ENCODE measurements around the gene SMYD3.

The SMYD3 gene

GRCh38 chr1:246226041-246226440, 281.0 kb downstream of the SMYD3 start:
- Histone ChIP-seq H3K9me3 (ENCODE audit: control insufficient read depth in 2 of 2, low read length in 2 of 2) (no peaks in the 10 kb centered on the region), H3K4me1 (ENCODE audit: control insufficient read depth in 2 of 2, insufficient read depth in 2 of 2, low read length in 2 of 2) (no peaks in the 10 kb centered on the region), H3K27me3 (ENCODE audit: control insufficient read depth in 2 of 2, insufficient read depth in 2 of 2, low read length in 2 of 2) (no peaks in the 10 kb centered on the region), H3K36me3 (ENCODE audit: control insufficient read depth in 2 of 2, insufficient read depth in 2 of 2, low read length in 2 of 2) (no peaks in the 10 kb centered on the region), H3K9ac (ENCODE audit: low read depth in 1 of 2, low read length in 2 of 2) (no peak overlapping the region), H3K27ac (ENCODE audit: low read depth in 2 of 2, low read length in 2 of 2) (no peak overlapping the region), H3K4me3 (ENCODE audit: low read length in 2 of 2) (no peak overlapping the region)

- Histone ChIP-seq H3K27ac (ENCODE audit: low read depth in 2 of 2, low read length in 2 of 2) (no peak overlapping the region), H3K4me1 (ENCODE audit: control insufficient read depth in 2 of 2, insufficient read depth in 2 of 2, low read length in 2 of 2) (no peaks in the 10 kb centered on the region), H3K36me3 (ENCODE audit: control insufficient read depth in 2 of 2, insufficient read depth in 2 of 2, low read length in 2 of 2) (no peaks in the 10 kb centered on the region), H3K9ac (ENCODE audit: low read depth in 1 of 2, low read length in 2 of 2) (no peak overlapping the region), H3K27me3 (ENCODE audit: control insufficient read depth in 2 of 2, insufficient read depth in 2 of 2, low read length in 2 of 2) (no peaks in the 10 kb centered on the region), H3K9me3 (ENCODE audit: control insufficient read depth in 2 of 2, low read length in 2 of 2) (no peaks in the 10 kb centered on the region), H3K4me3 (ENCODE audit: low read length in 2 of 2) (no peak overlapping the region)
Observed at GRCh38 chr1:246221485-246222255, 285.4 kb downstream of the SMYD3 start.

- no peak overlapping the region for H3K27ac ChIP-seq (ENCODE audit: low read depth in 2 of 2, low read length in 2 of 2)
Observed at GRCh38 chr1:246220495-246221065, 286.5 kb downstream of the SMYD3 start.

GRCh38 chr1:246219508-246220030, 287.5 kb downstream of the SMYD3 start:
- no peaks in the 10 kb centered on the region for H3K4me1 ChIP-seq (ENCODE audit: control insufficient read depth in 2 of 2, insufficient read depth in 2 of 2, low read length in 2 of 2)
- no peak overlapping the region for H3K27ac ChIP-seq (ENCODE audit: low read depth in 2 of 2, low read length in 2 of 2)
- no peak overlapping the region for H3K9ac ChIP-seq (ENCODE audit: low read depth in 1 of 2, low read length in 2 of 2)

More at GRCh38 chr1:246220495-246221065, 286.5 kb downstream of the SMYD3 start:
- no peak overlapping the region for H3K9ac ChIP-seq (ENCODE audit: low read depth in 1 of 2, low read length in 2 of 2)
- H3K9me3 ChIP-seq (ENCODE audit: control insufficient read depth in 2 of 2, low read length in 2 of 2): no peaks in the 10 kb centered on the region
- H3K4me1 ChIP-seq (ENCODE audit: control insufficient read depth in 2 of 2, insufficient read depth in 2 of 2, low read length in 2 of 2): no peaks in the 10 kb centered on the region
- H3K4me3 ChIP-seq (ENCODE audit: low read length in 2 of 2): no peak overlapping the region
- no peaks in the 10 kb centered on the region for H3K36me3 ChIP-seq (ENCODE audit: control insufficient read depth in 2 of 2, insufficient read depth in 2 of 2, low read length in 2 of 2)
- no peaks in the 10 kb centered on the region for H3K27me3 ChIP-seq (ENCODE audit: control insufficient read depth in 2 of 2, insufficient read depth in 2 of 2, low read length in 2 of 2)

GRCh38 chr1:246218686-246219085, 288.4 kb downstream of the SMYD3 start:
- Histone ChIP-seq H3K36me3 (ENCODE audit: control insufficient read depth in 2 of 2, insufficient read depth in 2 of 2, low read length in 2 of 2) (no peaks in the 10 kb centered on the region), H3K4me3 (ENCODE audit: low read length in 2 of 2) (no peak overlapping the region), H3K4me1 (ENCODE audit: control insufficient read depth in 2 of 2, insufficient read depth in 2 of 2, low read length in 2 of 2) (no peaks in the 10 kb centered on the region), H3K9me3 (ENCODE audit: control insufficient read depth in 2 of 2, low read length in 2 of 2) (no peaks in the 10 kb centered on the region), H3K27ac (ENCODE audit: low read depth in 2 of 2, low read length in 2 of 2) (no peak overlapping the region), H3K9ac (ENCODE audit: low read depth in 1 of 2, low read length in 2 of 2) (no peak overlapping the region), H3K27me3 (ENCODE audit: control insufficient read depth in 2 of 2, insufficient read depth in 2 of 2, low read length in 2 of 2) (no peaks in the 10 kb centered on the region)

More at GRCh38 chr1:246219508-246220030, 287.5 kb downstream of the SMYD3 start:
- Histone ChIP-seq H3K4me3 (ENCODE audit: low read length in 2 of 2) (no peak overlapping the region), H3K27me3 (ENCODE audit: control insufficient read depth in 2 of 2, insufficient read depth in 2 of 2, low read length in 2 of 2) (no peaks in the 10 kb centered on the region), H3K36me3 (ENCODE audit: control insufficient read depth in 2 of 2, insufficient read depth in 2 of 2, low read length in 2 of 2) (no peaks in the 10 kb centered on the region), H3K9me3 (ENCODE audit: control insufficient read depth in 2 of 2, low read length in 2 of 2) (no peaks in the 10 kb centered on the region)

- Histone ChIP-seq H3K9me3 (ENCODE audit: control insufficient read depth in 2 of 2, low read length in 2 of 2) (no peaks in the 10 kb centered on the region), H3K27ac (ENCODE audit: low read depth in 2 of 2, low read length in 2 of 2) (no peak overlapping the region), H3K4me3 (ENCODE audit: low read length in 2 of 2) (no peak overlapping the region), H3K4me1 (ENCODE audit: control insufficient read depth in 2 of 2, insufficient read depth in 2 of 2, low read length in 2 of 2) (no peaks in the 10 kb centered on the region), H3K36me3 (ENCODE audit: control insufficient read depth in 2 of 2, insufficient read depth in 2 of 2, low read length in 2 of 2) (no peaks in the 10 kb centered on the region), H3K9ac (ENCODE audit: low read depth in 1 of 2, low read length in 2 of 2) (no peak overlapping the region), H3K27me3 (ENCODE audit: control insufficient read depth in 2 of 2, insufficient read depth in 2 of 2, low read length in 2 of 2) (no peaks in the 10 kb centered on the region)
Observed at GRCh38 chr1:246216906-246217305, 290.2 kb downstream of the SMYD3 start.

- Histone ChIP-seq H3K27ac (ENCODE audit: low read depth in 2 of 2, low read length in 2 of 2) (peak overlapping the region in 1 of 2 donors; percentile 1), H3K9me3 (ENCODE audit: control insufficient read depth in 2 of 2, low read length in 2 of 2) (no peaks in the 10 kb centered on the region), H3K4me1 (ENCODE audit: control insufficient read depth in 2 of 2, insufficient read depth in 2 of 2, low read length in 2 of 2) (no peaks in the 10 kb centered on the region), H3K27me3 (ENCODE audit: control insufficient read depth in 2 of 2, insufficient read depth in 2 of 2, low read length in 2 of 2) (no peaks in the 10 kb centered on the region), H3K9ac (ENCODE audit: low read depth in 1 of 2, low read length in 2 of 2) (no peak overlapping the region), H3K36me3 (ENCODE audit: control insufficient read depth in 2 of 2, insufficient read depth in 2 of 2, low read length in 2 of 2) (no peaks in the 10 kb centered on the region), H3K4me3 (ENCODE audit: low read length in 2 of 2) (no peak overlapping the region)
Observed at GRCh38 chr1:246215510-246215903, 291.6 kb downstream of the SMYD3 start.

GRCh38 chr1:246214708-246215509, 292.2 kb downstream of the SMYD3 start:
- H3K9ac ChIP-seq (ENCODE audit: low read depth in 1 of 2, low read length in 2 of 2): no peak overlapping the region

GRCh38 chr1:246213947-246214346, 293.1 kb downstream of the SMYD3 start:
- Histone ChIP-seq H3K9ac (ENCODE audit: low read depth in 1 of 2, low read length in 2 of 2) (no peak overlapping the region), H3K4me1 (ENCODE audit: control insufficient read depth in 2 of 2, insufficient read depth in 2 of 2, low read length in 2 of 2) (no peaks in the 10 kb centered on the region), H3K27ac (ENCODE audit: low read depth in 2 of 2, low read length in 2 of 2) (no peak overlapping the region), H3K9me3 (ENCODE audit: control insufficient read depth in 2 of 2, low read length in 2 of 2) (no peaks in the 10 kb centered on the region), H3K4me3 (ENCODE audit: low read length in 2 of 2) (no peak overlapping the region), H3K27me3 (ENCODE audit: control insufficient read depth in 2 of 2, insufficient read depth in 2 of 2, low read length in 2 of 2) (no peaks in the 10 kb centered on the region), H3K36me3 (ENCODE audit: control insufficient read depth in 2 of 2, insufficient read depth in 2 of 2, low read length in 2 of 2) (no peaks in the 10 kb centered on the region)

More at GRCh38 chr1:246214708-246215509, 292.2 kb downstream of the SMYD3 start:
- Histone ChIP-seq H3K27ac (ENCODE audit: low read depth in 2 of 2, low read length in 2 of 2) (no peak overlapping the region), H3K27me3 (ENCODE audit: control insufficient read depth in 2 of 2, insufficient read depth in 2 of 2, low read length in 2 of 2) (no peaks in the 10 kb centered on the region), H3K36me3 (ENCODE audit: control insufficient read depth in 2 of 2, insufficient read depth in 2 of 2, low read length in 2 of 2) (no peaks in the 10 kb centered on the region), H3K9me3 (ENCODE audit: control insufficient read depth in 2 of 2, low read length in 2 of 2) (no peaks in the 10 kb centered on the region), H3K4me3 (ENCODE audit: low read length in 2 of 2) (no peak overlapping the region), H3K4me1 (ENCODE audit: control insufficient read depth in 2 of 2, insufficient read depth in 2 of 2, low read length in 2 of 2) (no peaks in the 10 kb centered on the region)

GRCh38 chr1:246213502-246213901, 293.6 kb downstream of the SMYD3 start:
- no peaks in the 10 kb centered on the region for H3K36me3 ChIP-seq (ENCODE audit: control insufficient read depth in 2 of 2, insufficient read depth in 2 of 2, low read length in 2 of 2)
- H3K9me3 ChIP-seq (ENCODE audit: control insufficient read depth in 2 of 2, low read length in 2 of 2): no peaks in the 10 kb centered on the region

More at GRCh38 chr1:246213502-246213901, 293.6 kb downstream of the SMYD3 start:
- Histone ChIP-seq H3K9ac (ENCODE audit: low read depth in 1 of 2, low read length in 2 of 2) (no peak overlapping the region), H3K4me1 (ENCODE audit: control insufficient read depth in 2 of 2, insufficient read depth in 2 of 2, low read length in 2 of 2) (no peaks in the 10 kb centered on the region), H3K27ac (ENCODE audit: low read depth in 2 of 2, low read length in 2 of 2) (no peak overlapping the region), H3K27me3 (ENCODE audit: control insufficient read depth in 2 of 2, insufficient read depth in 2 of 2, low read length in 2 of 2) (no peaks in the 10 kb centered on the region), H3K4me3 (ENCODE audit: low read length in 2 of 2) (no peak overlapping the region)

Measured in mucosa of rectum (tissue), 2 donors.